Naive thymus-derived CD4-positive, alpha-beta T cell (primary cell): ENCODE measurements around the gene SMPX. TPM values are rescaled to one million over a fixed set of nuclear protein-coding genes. Genes with fewer than 3 reads are reported as not detected.

Experiments
- ATAC-seq: fragments of 150-1000 bp; cut with Tn5 transposase; 2 replicates; pipeline ENCODE4 v1.10.0; 2021; ENCODE audit warnings: mild to moderate bottlenecking, moderate library complexity
- CTCF ChIA-PET: fragments of 350-600 bp; sonication (Branson Sonifier 250); formaldehyde crosslinking; loops from one replicate; lab custom pipeline; 2021; ENCODE audit warnings: antibody characterized with exemption; lab: Charles Lee
- POLR2A ChIA-PET: fragments of 350-600 bp; sonication (Branson Sonifier 250); formaldehyde crosslinking; loops from one replicate; lab custom pipeline; 2021; ENCODE audit warnings: antibody characterized with exemption, inconsistent platforms; lab: Charles Lee
- DNase-seq, 9 donors: peaks; one replicate each; pipeline versions ENCODE4 v3.0.0 to v3.0.0-alpha.2; 2020 to 2022; ENCODE audit warnings: mixed read lengths in 1 of 9
- H3K27ac ChIP-seq: one replicate; pipeline ENCODE4 v1.7.0; 2013; ENCODE audit warnings: mild to moderate bottlenecking, low read depth, low read length, moderate library complexity
- H3K27me3 ChIP-seq, 2 donors: one replicate each; pipeline ENCODE4 v1.7.0; 2013; ENCODE audit warnings: low read length in 2 of 2, mild to moderate bottlenecking in 2 of 2, moderate library complexity in 2 of 2; ENCODE audit not compliant: control insufficient read depth in 2 of 2, insufficient read depth in 2 of 2
- H3K36me3 ChIP-seq, 3 experiments: 1 replicate in 2 of 3; 2 replicates in 1 of 3; pipeline ENCODE4 v1.7.0; 2013; ENCODE audit warnings: low read length in 3 of 3, mild to moderate bottlenecking in 3 of 3, moderate library complexity in 1 of 3; ENCODE audit not compliant: insufficient read depth in 3 of 3, control insufficient read depth in 2 of 3
- H3K4me1 ChIP-seq, 2 donors: one replicate each; pipeline ENCODE4 v1.7.0; 2013; ENCODE audit warnings: low read length in 2 of 2, mild to moderate bottlenecking in 2 of 2, moderate library complexity in 1 of 2; ENCODE audit not compliant: control insufficient read depth in 2 of 2, insufficient read depth in 2 of 2
- H3K4me3 ChIP-seq: 2 replicates; pipeline ENCODE4 v1.7.0; 2013; ENCODE audit warnings: mild to moderate bottlenecking, low read length
- H3K9me3 ChIP-seq, 3 experiments: 1 replicate in 2 of 3; 2 replicates in 1 of 3; pipeline ENCODE4 v1.7.0; 2013; ENCODE audit warnings: low read length in 3 of 3; ENCODE audit not compliant: control insufficient read depth in 2 of 3
- H3K27ac Mint-ChIP-seq, 9 donors: one replicate each; pipeline ENCODE4 v1.8.0; 2020 to 2022; ENCODE audit warnings: mixed read lengths in 9 of 9, mild to moderate bottlenecking in 8 of 9, moderate library complexity in 5 of 9, inconsistent platforms in 2 of 9
- H3K27me3 Mint-ChIP-seq, 5 donors: one replicate each; pipeline ENCODE4 v1.8.0; 2021 to 2022; ENCODE audit warnings: mixed read lengths in 5 of 5, mild to moderate bottlenecking in 1 of 5
- H3K36me3 Mint-ChIP-seq, 5 donors: one replicate each; pipeline ENCODE4 v1.8.0; 2020 to 2022; ENCODE audit warnings: mixed read lengths in 5 of 5, mild to moderate bottlenecking in 3 of 5, inconsistent platforms in 1 of 5
- H3K4me1 Mint-ChIP-seq, 7 donors: one replicate each; pipeline ENCODE4 v1.8.0; 2020 to 2022; ENCODE audit warnings: mixed read lengths in 7 of 7, mild to moderate bottlenecking in 3 of 7, inconsistent platforms in 1 of 7
- H3K4me3 Mint-ChIP-seq, 10 donors: one replicate each; pipeline ENCODE4 v1.8.0; 2020 to 2022; ENCODE audit warnings: mild to moderate bottlenecking in 10 of 10, mixed read lengths in 10 of 10, moderate library complexity in 6 of 10, inconsistent platforms in 2 of 10
- H3K9me3 Mint-ChIP-seq, 11 donors: one replicate each; pipeline ENCODE4 v1.8.0; 2020 to 2022; ENCODE audit warnings: mixed read lengths in 11 of 11, mild to moderate bottlenecking in 4 of 11, inconsistent platforms in 1 of 11, moderate library complexity in 1 of 11
- intact Hi-C, 2 donors: fragments of 100-400 bp; cut with micrococcal nuclease; formaldehyde crosslinking; loops; one replicate each; pipeline ENCODE4 v1.15.1; 2023
- polyA plus RNA-seq, 2 donors: library from polyadenylated mRNA; unstranded; fragments of 300-500 nt; fragmentation: Illumina TruSeq; gene quantifications; one replicate each; pipeline ENCODE4 v1.2.3, GENCODE V29; 2021
- total RNA-seq, 6 experiments: library from RNA in 5 of 6; stranded (reverse) in 5 of 6; gene quantifications; 1 replicate in 5 of 6; 2 replicates in 1 of 6; pipeline ENCODE4 v1.2.3 and lab custom pipeline; 2021 to 2026

SMPX gene
- total and polyA plus RNA-seq, 7 experiments from 2014 or later, result not detected

DNA sequence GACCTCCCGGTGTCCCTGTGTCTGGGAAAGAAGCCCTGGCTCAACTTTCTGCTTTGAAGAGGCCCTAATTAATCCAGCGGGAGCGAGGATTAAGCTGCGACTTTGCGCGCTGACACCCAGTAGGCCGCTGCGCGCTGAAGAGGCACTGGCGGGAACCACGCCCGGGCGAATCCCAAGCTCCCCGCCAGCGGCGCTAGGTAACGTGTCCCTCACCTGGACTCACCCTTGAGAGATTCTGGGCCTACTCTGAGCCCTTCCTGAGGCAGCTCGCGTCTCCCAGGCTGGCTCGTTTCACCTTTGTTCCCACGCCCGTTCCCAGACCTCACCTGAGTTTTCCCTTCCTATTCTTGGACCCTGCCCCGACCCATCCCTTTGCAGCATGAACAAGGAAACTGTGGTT is 99.2 kb downstream of the SMPX start:
- intact Hi-C loops, result loop anchor here in 1 of 2 donors (1.0 kb wide), 1 partner anchor 284 kb away; the partner anchor contains the start of gene CNKSR2
- H3K27ac ChIP-seq, result peak overlapping the region; percentile 59
- H3K27me3 ChIP-seq, result no peaks in the 10 kb centered on the region
- ATAC-seq, result no peak
- peak overlapping the region; percentile 43 for H3K4me3 ChIP-seq
- no peaks in the 10 kb centered on the region for H3K36me3 Mint-ChIP-seq
- H3K4me1 Mint-ChIP-seq, result peaks cover 0 to 28% (median 4%) of the 10 kb centered on the region in 7 donors
- DNase-seq, result peak in 1 of 9 donors; percentile 12
- no peaks in the 10 kb centered on the region for H3K9me3 ChIP-seq
- H3K4me1 ChIP-seq, result no peaks in the 10 kb centered on the region
- no peaks in the 10 kb centered on the region for H3K36me3 ChIP-seq
- CTCF ChIA-PET, result no interaction called here
- peaks cover 0 to 17% (median 4%) of the 10 kb centered on the region in 5 donors for H3K27me3 Mint-ChIP-seq
- H3K9me3 Mint-ChIP-seq, result no peaks in the 10 kb centered on the region
- peak overlapping the region in 5 of 9 donors; percentile 24 to 81 (median 50) for H3K27ac Mint-ChIP-seq
- H3K4me3 Mint-ChIP-seq, result peak overlapping the region; percentile 50 to 88 (median 76)
- POLR2A ChIA-PET, result no interaction called here

GRCh38 chrX:21658152-21658737 is 99.7 kb downstream of the SMPX start, which contains the start of gene KLHL34:
Gene KLHL34 (minus strand): TSS chrX:21658330. CDS start chrX:21657788, 542 bp downstream.
- Mint-ChIP-seq H3K4me3 (peak within 1 kb of the TSS; percentile 65 to 88 (median 80)), H3K27me3 (peaks cover 0 to 17% (median 4%) of the 10 kb centered on the region in 5 donors), H3K9me3 (no peaks in the 10 kb centered on the region), H3K36me3 (no peaks in the 10 kb centered on the region), H3K27ac (peak within 1 kb of the TSS in 8 of 9 donors; percentile 70 to 89 (median 84)), H3K4me1 (peaks cover 0 to 28% (median 4%) of the 10 kb centered on the region in 7 donors)
- DNase-seq (peak in 6 of 9 donors; percentile 17 to 24 (median 20)), ATAC-seq (peak; percentile 56)
- no peaks in the 10 kb centered on the region for H3K9me3 ChIP-seq
- H3K27me3 ChIP-seq, result no peaks in the 10 kb centered on the region
- H3K27ac ChIP-seq, result peak within 1 kb of the TSS; percentile 59
- ChIA-PET POLR2A (interaction anchor here (1.1 kb wide), 1 partner anchor 181 kb away, joined by 3 read pairs; the partner anchor contains the start of gene MBTPS2), CTCF (no interaction called here)
- intact Hi-C loops, result loop anchor here in 1 of 2 donors (1.0 kb wide), 1 partner anchor 284 kb away; the partner anchor contains the start of gene CNKSR2
- no peaks in the 10 kb centered on the region for H3K4me1 ChIP-seq
- H3K4me3 ChIP-seq, result peak within 1 kb of the TSS; percentile 43
- H3K36me3 ChIP-seq, result no peaks in the 10 kb centered on the region

DNA sequence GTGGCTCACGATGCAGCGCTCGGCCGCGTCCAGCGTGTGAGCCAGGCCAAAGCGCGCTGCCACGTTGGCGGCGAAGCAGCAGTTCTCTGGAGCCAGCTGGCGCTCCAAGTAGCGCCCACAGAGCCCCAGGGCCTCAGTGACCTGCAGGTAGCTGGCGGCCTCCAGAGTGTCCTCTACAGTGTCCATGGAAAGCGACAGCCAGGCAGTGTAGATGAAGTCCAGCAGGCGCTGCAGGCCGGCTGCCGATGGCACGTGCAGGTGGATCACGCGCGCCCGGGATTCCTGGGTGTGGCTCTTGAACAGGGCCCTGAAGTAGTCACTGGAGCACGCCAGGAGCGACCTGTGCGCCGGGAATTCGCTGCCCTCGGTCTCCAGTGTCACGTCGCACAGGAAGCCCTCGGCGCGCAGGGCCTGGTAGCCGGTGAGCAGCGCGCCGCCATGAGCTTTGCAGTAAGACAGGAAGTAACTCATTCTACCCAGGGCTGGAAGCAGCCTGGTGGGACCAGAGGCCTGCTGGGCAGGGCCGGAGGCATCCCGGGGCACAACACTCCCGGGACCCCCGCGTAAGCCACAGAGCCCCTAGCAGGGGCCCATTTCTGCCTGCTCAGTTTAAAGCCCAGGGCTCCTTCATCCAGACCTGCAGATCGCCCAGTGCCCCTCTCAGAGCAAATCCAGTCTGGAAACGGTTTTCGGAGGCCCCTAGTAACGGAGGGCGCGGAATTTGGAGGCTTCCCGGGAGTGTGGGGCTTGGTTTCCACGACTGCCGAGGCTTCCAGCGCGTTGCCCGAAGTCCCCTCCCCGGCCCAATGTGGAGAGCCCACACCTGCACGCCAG is 100.4 kb downstream of the SMPX start:
- Histone ChIP-seq H3K4me3 (peak overlapping the region; percentile 43), H3K9me3 (no peaks in the 10 kb centered on the region), H3K27ac (peak overlapping the region; percentile 59), H3K27me3 (no peaks in the 10 kb centered on the region), H3K4me1 (no peaks in the 10 kb centered on the region), H3K36me3 (no peaks in the 10 kb centered on the region)
- ATAC-seq (no peak), DNase-seq (peak in 6 of 9 donors; percentile 22 to 51 (median 46))
- H3K36me3 Mint-ChIP-seq, result no peaks in the 10 kb centered on the region
- H3K4me1 Mint-ChIP-seq, result peaks cover 0 to 28% (median 4%) of the 10 kb centered on the region in 7 donors
- ChIA-PET CTCF (interaction anchor here (0.7 kb wide), 1 partner anchor 10 kb away, joined by 3 read pairs; no protein-coding TSS in a partner anchor), POLR2A (interaction anchor here (0.6 to 1.1 kb wide), 2 partner anchors 182 to 283 kb away, joined by 3 read pairs; partner anchors contain the start of genes CNKSR2 and MBTPS2)
- H3K27me3 Mint-ChIP-seq, result peaks cover 0 to 17% (median 4%) of the 10 kb centered on the region in 5 donors
- H3K9me3 Mint-ChIP-seq, result no peaks in the 10 kb centered on the region
- peak overlapping the region; percentile 65 to 86 (median 80) for H3K4me3 Mint-ChIP-seq
- intact Hi-C loops, result loop anchor here in 1 of 2 donors (1.0 to 2.0 kb wide), 2 partner anchors 67 to 283 kb away; partner anchors contain the start of gene CNKSR2
- H3K27ac Mint-ChIP-seq, result peak overlapping the region in 8 of 9 donors; percentile 70 to 89 (median 82)

DNA sequence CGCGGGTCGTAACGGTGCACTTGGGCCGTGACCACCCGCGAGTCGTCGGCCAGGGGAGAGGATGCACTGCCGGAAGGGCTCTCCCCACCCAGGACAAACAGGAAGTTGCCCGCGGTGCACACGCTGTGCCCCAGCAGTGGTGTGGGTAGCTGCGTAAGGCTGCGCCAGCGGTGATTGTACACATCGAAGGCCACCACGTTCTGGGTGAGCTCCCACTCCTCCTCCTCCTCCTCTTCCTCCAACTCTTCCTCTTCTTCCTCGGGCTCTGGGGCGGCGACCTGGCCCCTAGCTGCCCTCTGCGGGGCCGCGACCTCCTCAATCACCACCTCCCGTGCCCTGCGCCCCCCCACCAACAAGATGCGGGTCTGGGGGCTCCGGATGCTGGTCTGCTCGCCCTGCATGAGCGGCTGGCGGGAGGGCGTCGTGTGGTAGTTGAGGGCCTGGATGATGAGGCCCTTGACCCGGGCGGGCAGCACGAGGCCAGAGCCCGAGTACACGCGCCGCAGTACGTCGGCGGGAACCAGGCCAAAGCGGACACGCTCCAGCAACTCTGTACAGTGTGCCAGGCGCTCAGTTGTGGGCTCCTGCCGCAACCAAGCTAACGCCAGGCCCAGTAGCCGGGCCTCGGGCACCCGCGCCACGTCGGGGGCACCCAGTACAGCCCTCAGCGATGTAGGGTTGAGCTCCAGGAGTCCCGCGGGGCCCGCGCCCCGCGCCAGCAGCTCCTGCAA is 101.2 kb downstream of the SMPX start:
- H3K4me3 Mint-ChIP-seq, result peak overlapping the region in 3 of 10 donors; percentile 5 to 78 (median 23)
- H3K4me3 ChIP-seq, result no peak overlapping the region

More for the DNA sequence above, 101.2 kb downstream of the SMPX start:
- ATAC-seq (no peak), DNase-seq (peak in 1 of 9 donors; percentile 2)
- Histone ChIP-seq H3K27ac (no peak overlapping the region), H3K36me3 (no peaks in the 10 kb centered on the region), H3K27me3 (no peaks in the 10 kb centered on the region), H3K4me1 (no peaks in the 10 kb centered on the region), H3K9me3 (no peaks in the 10 kb centered on the region)
- Mint-ChIP-seq H3K4me1 (peaks cover 0 to 28% (median 4%) of the 10 kb centered on the region in 7 donors), H3K27ac (no peak overlapping the region), H3K36me3 (no peaks in the 10 kb centered on the region), H3K9me3 (no peaks in the 10 kb centered on the region), H3K27me3 (peaks cover 0 to 12% (median 4%) of the 10 kb centered on the region in 5 donors)
- ChIA-PET POLR2A (interaction anchor here (0.6 kb wide), 1 partner anchor 283 kb away, joined by 3 read pairs; the partner anchor contains the start of gene CNKSR2), CTCF (interaction anchor here (0.7 kb wide), 1 partner anchor 9 kb away, joined by 3 read pairs; no protein-coding TSS in a partner anchor)
- intact Hi-C loops, result loop anchor here in 1 of 2 donors (2.0 kb wide), 1 partner anchor 66 kb away; no protein-coding TSS in a partner anchor

Other genes starting within 250 kb of the SMPX start
- gene KLHL34, start 99.8 kb downstream of the SMPX start, total RNA-seq, result 1 to 10 TPM in 3 of 5 experiments, under 1 TPM in 2; 0.41 to 5.3 (median 1.1) TPM
- gene KLHL34, start 99.8 kb downstream of the SMPX start, polyA plus RNA-seq, result 1 to 10 TPM; 3.5 to 5.1 TPM
- gene MBTPS2, start 81.5 kb upstream of the SMPX start, total RNA-seq, result 1 to 10 TPM; 5.2 to 9.9 (median 7.2) TPM
- 1 to 10 TPM; 4.6 to 4.9 TPM for gene MBTPS2, start 81.5 kb upstream of the SMPX start, polyA plus RNA-seq
- 1 to 10 TPM in 4 of 5 experiments, under 1 TPM in 1; 0.66 to 2.7 (median 1.4) TPM for gene YY2, start 97.9 kb upstream of the SMPX start, total RNA-seq
- gene YY2, start 97.9 kb upstream of the SMPX start, polyA plus RNA-seq, result under 1 TPM; 0.66 to 0.79 TPM
- gene SMS, start 182.6 kb upstream of the SMPX start, total RNA-seq, result 10 to 100 TPM; 14.7 to 57.4 (median 20.4) TPM
- 10 to 100 TPM; 33.6 to 35.9 TPM for gene SMS, start 182.6 kb upstream of the SMPX start, polyA plus RNA-seq